ENCODE results near the gene DRAM1.

DNA sequence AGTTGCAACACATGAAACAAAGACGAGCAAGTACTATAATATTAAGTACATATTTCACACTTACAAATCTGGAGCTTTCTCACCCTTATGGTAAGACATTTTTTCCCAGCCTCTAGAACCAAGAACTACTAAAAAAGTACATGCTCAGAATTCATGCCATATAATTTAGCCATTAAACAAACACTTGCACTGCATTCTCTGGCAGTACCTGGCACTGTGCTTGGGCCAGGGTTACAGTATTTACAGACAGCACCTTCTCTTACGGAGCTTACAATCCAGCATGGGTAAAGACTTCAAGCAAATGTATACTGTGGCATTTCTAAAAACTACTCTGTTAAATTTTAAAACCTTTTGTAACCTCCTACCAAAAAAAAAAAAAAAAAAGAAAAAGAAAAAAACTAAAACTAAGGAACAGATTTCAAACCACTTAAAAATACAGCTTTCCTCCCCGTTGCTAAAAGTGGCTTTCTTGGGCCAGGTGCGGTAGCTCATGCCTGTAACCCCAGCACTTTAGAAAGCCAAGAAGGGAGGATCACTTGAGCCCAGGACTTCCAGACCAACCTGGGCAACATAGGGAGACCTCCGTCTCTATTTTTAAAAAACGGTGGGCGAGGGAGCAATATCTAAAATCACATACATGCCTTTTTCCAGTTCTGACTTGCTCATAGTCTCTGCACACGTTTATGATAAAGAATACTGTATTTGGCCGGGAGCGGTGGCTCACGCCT is 47.6 kb upstream of the DRAM1 start:
- TF ChIP-seq, protein P1, sequence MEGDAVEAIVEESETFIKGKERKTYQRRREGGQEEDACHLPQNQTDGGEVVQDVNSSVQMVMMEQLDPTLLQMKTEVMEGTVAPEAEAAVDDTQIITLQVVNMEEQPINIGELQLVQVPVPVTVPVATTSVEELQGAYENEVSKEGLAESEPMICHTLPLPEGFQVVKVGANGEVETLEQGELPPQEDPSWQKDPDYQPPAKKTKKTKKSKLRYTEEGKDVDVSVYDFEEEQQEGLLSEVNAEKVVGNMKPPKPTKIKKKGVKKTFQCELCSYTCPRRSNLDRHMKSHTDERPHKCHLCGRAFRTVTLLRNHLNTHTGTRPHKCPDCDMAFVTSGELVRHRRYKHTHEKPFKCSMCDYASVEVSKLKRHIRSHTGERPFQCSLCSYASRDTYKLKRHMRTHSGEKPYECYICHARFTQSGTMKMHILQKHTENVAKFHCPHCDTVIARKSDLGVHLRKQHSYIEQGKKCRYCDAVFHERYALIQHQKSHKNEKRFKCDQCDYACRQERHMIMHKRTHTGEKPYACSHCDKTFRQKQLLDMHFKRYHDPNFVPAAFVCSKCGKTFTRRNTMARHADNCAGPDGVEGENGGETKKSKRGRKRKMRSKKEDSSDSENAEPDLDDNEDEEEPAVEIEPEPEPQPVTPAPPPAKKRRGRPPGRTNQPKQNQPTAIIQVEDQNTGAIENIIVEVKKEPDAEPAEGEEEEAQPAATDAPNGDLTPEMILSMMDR (IDR thresholded peaks at IDR 0.05), result no peak
- TF ChIP-seq EZH2 (IDR thresholded peaks at IDR 0.05; ENCODE audit: borderline replicate concordance, insufficient read depth, low read depth, low read length, poor library complexity, severe bottlenecking), result no peak

Measured in B cell (primary cell).